HUES6 (cell line): ENCODE data around the gene MAP1LC3A.

ENCODE experiments used
- H3K27ac ChIP-seq: 2 replicates; pipeline ENCODE4 v1.7.0; 2013; ENCODE audit warnings: low read depth, mild to moderate bottlenecking, low read length, inconsistent platforms
- H3K27me3 ChIP-seq: 2 replicates; pipeline ENCODE4 v1.6.1; 2013; ENCODE audit warnings: low read length; ENCODE audit not compliant: control insufficient read depth, insufficient read depth
- H3K36me3 ChIP-seq: 2 replicates; pipeline ENCODE4 v1.6.1; 2013; ENCODE audit warnings: low read length; ENCODE audit not compliant: control insufficient read depth, insufficient read depth
- H3K4me1 ChIP-seq: 2 replicates; pipeline ENCODE4 v1.6.1; 2013; ENCODE audit warnings: low read length; ENCODE audit not compliant: control insufficient read depth, insufficient read depth
- H3K4me3 ChIP-seq: 2 replicates; pipeline ENCODE4 v1.5.1; 2013; ENCODE audit warnings: low read depth, low read length
- H3K9ac ChIP-seq: one replicate; pipeline ENCODE4 v1.6.1; 2013; ENCODE audit warnings: mild to moderate bottlenecking, low read length
- H3K9me3 ChIP-seq: 2 replicates; pipeline ENCODE4 v1.6.1; 2013; ENCODE audit warnings: low read depth, low read length; ENCODE audit not compliant: control insufficient read depth, insufficient read depth

Gene MAP1LC3A

GRCh38 chr20:34530342-34530741, 28.2 kb upstream of the MAP1LC3A start:
- H3K9ac ChIP-seq = no peak overlapping the region
- H3K27ac ChIP-seq = no peak overlapping the region
- 0 out of 2 replicates have a peak, but pooled peaks cover 3% of the 10 kb centered on the region for H3K4me1 ChIP-seq
- no peaks in the 10 kb centered on the region for H3K9me3 ChIP-seq
- H3K36me3 ChIP-seq = peaks cover 86% of the 10 kb centered on the region
- H3K4me3 ChIP-seq = no peak overlapping the region
- no peaks in the 10 kb centered on the region for H3K27me3 ChIP-seq

GRCh38 chr20:34531608-34532265, 26.8 kb upstream of the MAP1LC3A start:
- Histone ChIP-seq H3K4me3 (no peak overlapping the region), H3K9ac (no peak overlapping the region), H3K27ac (no peak overlapping the region), H3K9me3 (no peaks in the 10 kb centered on the region), H3K36me3 (peaks cover 86% of the 10 kb centered on the region), H3K4me1 (no peaks in the 10 kb centered on the region), H3K27me3 (no peaks in the 10 kb centered on the region)

- no peaks in the 10 kb centered on the region for H3K4me1 ChIP-seq
- no peaks in the 10 kb centered on the region for H3K9me3 ChIP-seq
- no peak overlapping the region for H3K4me3 ChIP-seq
- no peaks in the 10 kb centered on the region for H3K27me3 ChIP-seq
- no peak overlapping the region for H3K27ac ChIP-seq
- no peak overlapping the region for H3K9ac ChIP-seq
- peaks cover 86% of the 10 kb centered on the region for H3K36me3 ChIP-seq
These were observed 26.2 kb upstream of the MAP1LC3A start for GRCh38 chr20:34532320-34532719.

DNA sequence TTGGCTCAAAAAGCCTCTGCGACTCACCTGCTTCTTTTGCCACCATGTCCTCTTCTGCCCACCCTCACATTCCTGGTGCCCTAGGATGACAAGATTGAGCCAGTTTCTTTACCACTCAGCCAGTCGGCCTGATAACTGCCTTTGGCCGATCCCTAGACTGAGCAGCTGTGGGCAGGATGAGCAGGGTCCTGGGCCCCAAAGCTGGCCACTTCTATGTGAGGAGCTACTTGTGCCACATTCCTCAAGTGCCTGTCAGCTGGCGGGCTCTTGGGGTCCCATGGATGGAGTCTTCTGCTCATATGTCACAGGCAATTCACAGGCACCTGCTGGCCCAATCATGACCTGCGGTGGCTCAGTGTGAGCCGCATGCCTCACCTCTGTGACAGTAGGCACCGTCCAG, 25.8 kb upstream of the MAP1LC3A start:
- H3K4me3 ChIP-seq = no peak overlapping the region
- no peak overlapping the region for H3K27ac ChIP-seq
- no peaks in the 10 kb centered on the region for H3K4me1 ChIP-seq
- peaks cover 86% of the 10 kb centered on the region for H3K36me3 ChIP-seq
- no peaks in the 10 kb centered on the region for H3K9me3 ChIP-seq
- H3K9ac ChIP-seq = no peak overlapping the region
- no peaks in the 10 kb centered on the region for H3K27me3 ChIP-seq

DNA sequence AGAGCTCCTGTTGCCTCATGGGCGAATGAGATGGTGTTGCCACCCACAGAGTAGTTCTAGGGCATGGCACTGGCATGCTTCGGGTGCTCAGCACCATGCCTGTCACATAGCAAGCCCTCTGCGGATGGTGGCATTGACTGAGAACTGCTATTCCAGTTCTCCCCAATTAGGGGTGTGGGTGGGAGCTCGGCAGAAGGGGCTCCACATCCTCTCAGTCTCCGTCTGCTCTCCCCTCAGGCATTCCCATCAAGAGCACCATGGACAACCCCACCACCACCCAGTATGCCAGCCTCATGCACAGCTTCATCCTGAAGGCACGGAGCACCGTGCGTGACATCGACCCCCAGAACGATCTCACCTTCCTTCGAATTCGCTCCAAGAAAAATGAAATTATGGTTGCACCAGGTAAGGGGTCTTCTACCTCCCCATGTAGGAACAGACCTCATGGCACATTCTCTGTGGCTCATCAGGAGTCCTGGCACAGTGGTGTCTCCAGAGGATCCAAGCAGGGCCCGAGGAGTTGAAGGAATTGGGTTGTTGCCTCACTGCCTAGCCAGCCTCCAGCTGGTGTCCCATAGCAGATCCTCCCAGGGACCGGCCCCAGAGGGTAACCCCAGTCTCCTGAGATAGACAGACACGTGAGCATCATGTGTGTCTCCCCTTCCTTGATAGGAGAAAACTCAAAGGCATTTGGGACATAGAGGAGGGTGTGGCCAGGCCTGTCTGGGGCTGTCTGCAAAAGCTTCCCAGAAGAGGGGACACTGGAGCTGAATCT, 23.9 kb upstream of the MAP1LC3A start:
- Histone ChIP-seq H3K4me1 (no peaks in the 10 kb centered on the region), H3K27ac (no peak overlapping the region), H3K9me3 (no peaks in the 10 kb centered on the region), H3K4me3 (no peak overlapping the region), H3K36me3 (peaks cover 73% of the 10 kb centered on the region), H3K27me3 (no peaks in the 10 kb centered on the region), H3K9ac (no peak overlapping the region)

DNA sequence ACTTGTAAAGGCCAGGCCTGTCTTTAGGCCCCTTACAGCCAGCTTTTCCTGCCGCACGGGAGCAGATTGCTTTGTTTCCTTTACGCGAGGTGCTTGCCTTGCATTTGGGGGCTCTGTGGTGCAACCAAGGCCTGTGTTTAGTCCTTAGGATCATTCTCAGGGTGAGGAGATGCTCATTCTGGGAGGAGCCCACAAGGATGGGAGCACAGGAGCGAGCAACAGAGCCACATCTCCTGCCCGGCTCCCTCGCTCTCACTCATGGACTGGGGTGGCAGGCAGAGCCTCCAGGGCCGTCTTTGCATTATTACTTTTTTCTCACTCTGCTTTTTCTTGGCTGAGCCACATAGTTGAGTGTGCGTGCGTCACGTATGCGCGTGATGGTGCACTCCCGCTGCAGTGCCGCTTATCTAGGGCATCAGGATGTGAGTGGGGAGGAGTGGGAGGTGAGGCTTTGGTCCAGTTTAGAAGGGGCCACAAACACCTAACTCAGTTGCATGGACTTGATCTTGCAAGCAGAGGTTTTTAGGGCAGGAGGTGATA, 23.1 kb upstream of the MAP1LC3A start:
- Histone ChIP-seq H3K27ac (no peak overlapping the region), H3K27me3 (no peaks in the 10 kb centered on the region), H3K4me1 (no peaks in the 10 kb centered on the region), H3K9me3 (no peaks in the 10 kb centered on the region), H3K4me3 (no peak overlapping the region), H3K36me3 (peaks cover 72% of the 10 kb centered on the region), H3K9ac (no peak overlapping the region)

GRCh38 chr20:34535857-34536256, 22.7 kb upstream of the MAP1LC3A start:
- Histone ChIP-seq H3K4me3 (no peak overlapping the region), H3K36me3 (peaks cover 72% of the 10 kb centered on the region), H3K9ac (no peak overlapping the region), H3K27ac (no peak overlapping the region), H3K27me3 (no peaks in the 10 kb centered on the region), H3K9me3 (no peaks in the 10 kb centered on the region), H3K4me1 (no peaks in the 10 kb centered on the region)

DNA sequence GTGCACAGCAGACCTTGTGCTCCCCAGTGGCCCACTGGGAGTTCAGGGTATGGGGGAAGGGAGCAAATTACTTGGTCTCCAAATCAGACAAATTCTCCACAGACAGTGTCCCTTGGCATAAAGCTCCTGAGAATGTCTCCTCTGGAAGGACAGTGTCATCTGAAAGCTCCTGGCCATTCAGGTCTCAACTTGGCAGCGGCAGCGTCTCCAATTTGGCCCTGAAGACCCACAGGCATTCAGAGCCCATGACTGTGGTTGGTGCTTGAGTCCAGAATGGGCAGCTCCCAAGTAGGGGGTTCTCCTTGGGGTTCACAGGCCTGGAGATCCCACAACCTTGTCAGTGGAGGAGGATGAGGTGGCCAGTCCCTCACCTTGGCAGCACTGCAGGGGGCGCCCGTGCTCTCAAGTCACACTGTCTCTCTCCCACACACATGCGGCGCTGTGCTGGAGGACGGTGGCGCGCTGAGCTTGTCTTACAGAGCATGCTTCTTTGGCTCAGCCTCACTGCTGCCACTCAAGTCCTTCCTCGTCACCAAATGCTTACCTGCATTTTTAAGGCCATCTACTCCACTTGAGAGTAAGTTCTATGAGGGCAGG, 21.6 kb upstream of the MAP1LC3A start:
- Histone ChIP-seq H3K27me3 (no peaks in the 10 kb centered on the region), H3K4me3 (no peak overlapping the region), H3K27ac (no peak overlapping the region), H3K9ac (no peak overlapping the region), H3K36me3 (peaks cover 68% of the 10 kb centered on the region), H3K9me3 (no peaks in the 10 kb centered on the region), H3K4me1 (no peaks in the 10 kb centered on the region)

DNA sequence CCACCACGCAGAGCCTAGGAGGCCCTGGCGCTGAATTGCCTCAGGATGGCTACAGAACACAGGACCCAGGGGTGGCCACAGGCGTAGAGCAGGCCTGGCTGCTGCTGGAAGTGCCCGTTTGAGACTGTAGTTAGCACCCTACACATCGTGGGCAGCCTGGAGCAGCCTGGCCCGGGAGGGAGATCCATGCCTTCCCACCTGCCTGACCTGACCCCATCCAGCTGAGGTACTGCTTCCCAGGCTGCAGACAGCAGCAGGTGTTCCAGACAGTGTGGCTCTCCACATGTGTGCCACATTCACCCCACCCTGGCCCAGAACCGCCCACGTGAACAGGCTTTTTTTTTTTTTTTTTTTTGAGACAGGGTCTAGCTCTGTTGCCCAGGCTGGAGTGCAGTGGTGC, 20.9 kb upstream of the MAP1LC3A start:
- Histone ChIP-seq H3K9ac (no peak overlapping the region), H3K9me3 (no peaks in the 10 kb centered on the region), H3K4me1 (no peaks in the 10 kb centered on the region), H3K27me3 (no peaks in the 10 kb centered on the region), H3K4me3 (no peak overlapping the region), H3K27ac (no peak overlapping the region), H3K36me3 (peaks cover 63% of the 10 kb centered on the region)

DNA sequence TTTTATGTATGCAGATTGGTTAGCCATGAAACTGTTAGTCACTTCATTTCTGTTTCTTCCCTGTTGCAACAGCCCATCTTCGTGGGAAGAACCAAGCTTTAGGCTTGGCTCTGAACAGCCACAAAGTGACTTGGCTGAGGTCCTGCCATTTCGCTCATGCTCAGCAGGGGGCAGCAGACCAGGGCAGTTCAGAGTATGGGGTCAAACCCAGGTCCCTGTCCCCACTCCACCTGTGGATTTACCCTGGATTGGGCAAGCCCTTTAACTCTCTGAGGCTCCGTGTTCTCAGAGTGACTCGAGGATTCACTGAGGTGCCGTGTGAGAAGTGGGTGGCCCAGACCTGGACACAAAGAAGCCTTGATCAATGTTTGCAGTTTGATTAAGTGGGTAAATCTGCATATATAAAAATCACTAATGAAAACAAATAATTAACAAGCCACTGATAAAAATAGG, 19.8 kb upstream of the MAP1LC3A start:
- Histone ChIP-seq H3K27me3 (no peaks in the 10 kb centered on the region), H3K36me3 (peaks cover 57% of the 10 kb centered on the region), H3K4me1 (no peaks in the 10 kb centered on the region), H3K9ac (no peak overlapping the region), H3K4me3 (no peak overlapping the region), H3K27ac (no peak overlapping the region), H3K9me3 (no peaks in the 10 kb centered on the region)

GRCh38 chr20:34539756-34540155, 18.8 kb upstream of the MAP1LC3A start:
- H3K9me3 ChIP-seq = no peaks in the 10 kb centered on the region
- peaks cover 8% of the 10 kb centered on the region for H3K4me1 ChIP-seq
- no peak overlapping the region for H3K9ac ChIP-seq
- no peak overlapping the region for H3K4me3 ChIP-seq
- H3K27ac ChIP-seq = no peak overlapping the region
- peaks cover 48% of the 10 kb centered on the region for H3K36me3 ChIP-seq
- no peaks in the 10 kb centered on the region for H3K27me3 ChIP-seq
